A673 (cell line): ENCODE results near the gene PRR20G. TPM values are rescaled to one million over a fixed set of nuclear protein-coding genes. Genes with fewer than 3 reads are reported as not detected.

Experiments used
- BruUV-seq: library from RNA; stranded (reverse); fragments of 400-500 nt; replicated peaks from 2 replicates; lab custom pipeline; 2021; lab: Mats Ljungman, UMichigan
- CTCF ChIA-PET: fragments of 300-600 bp; sonication (Branson Sonifier 250); formaldehyde crosslinking; loops from one replicate; lab custom pipeline; 2022; ENCODE audit warnings: antibody characterized with exemption; lab: Charles Lee
- POLR2A ChIA-PET: fragments of 300-600 bp; sonication (Branson Sonifier 250); formaldehyde crosslinking; loops from one replicate; lab custom pipeline; 2022; ENCODE audit warnings: antibody characterized with exemption; ENCODE audit not compliant: low non-redundant PET; lab: Charles Lee
- DNase-seq: peaks from one replicate; pipeline ENCODE4 v3.0.0-alpha.2; 2015; ENCODE audit warnings: low spot score
- H3K27ac ChIP-seq: fragments of 200-600 bp; sonication (generic); 2 replicates; pipeline ENCODE4 v1.5.1; 2016; ENCODE audit warnings: mixed run types, low read depth, mild to moderate bottlenecking, mixed read lengths, antibody characterized with exemption, low read length; ENCODE audit not compliant: poor library complexity, severe bottlenecking
- H3K27me3 ChIP-seq: fragments of 200-600 bp; sonication (generic); replicated peaks from 2 replicates; pipeline ENCODE4 v1.6.1; 2017; ENCODE audit warnings: mixed run types, low read depth, mild to moderate bottlenecking, mixed read lengths, antibody characterized with exemption, low read length; ENCODE audit not compliant: insufficient read depth, poor library complexity
- H3K36me3 ChIP-seq: fragments of 200-600 bp; sonication (generic); 2 replicates; pipeline ENCODE4 v1.6.1; 2016; ENCODE audit warnings: mixed run types, mild to moderate bottlenecking, mixed read lengths, antibody characterized with exemption, low read length; ENCODE audit not compliant: insufficient read depth, poor library complexity, severe bottlenecking
- H3K4me1 ChIP-seq: fragments of 200-600 bp; sonication (generic); 2 replicates; pipeline ENCODE4 v1.6.1; 2017; ENCODE audit warnings: mixed run types, mild to moderate bottlenecking, mixed read lengths, antibody characterized with exemption, low read length; ENCODE audit not compliant: insufficient read depth, poor library complexity, severe bottlenecking
- H3K4me3 ChIP-seq: fragments of 200-600 bp; sonication (generic); 2 replicates; pipeline ENCODE4 v1.5.1; 2016; ENCODE audit warnings: low read depth, mixed run types, mild to moderate bottlenecking, mixed read lengths, low read length; ENCODE audit not compliant: poor library complexity, severe bottlenecking
- H3K9me3 ChIP-seq: fragments of 200-600 bp; sonication (generic); 2 replicates; pipeline ENCODE4 v1.6.1; 2016; ENCODE audit warnings: mixed run types, low read depth, mild to moderate bottlenecking, mixed read lengths, antibody characterized with exemption, low read length; ENCODE audit not compliant: poor library complexity, severe bottlenecking
- EZH2 ChIP-seq: fragments of 200-600 bp; sonication (generic); IDR thresholded peaks from 2 replicates; pipeline ENCODE4 v1.6.1; 2017; ENCODE audit warnings: borderline replicate concordance, low read depth, mild to moderate bottlenecking, mixed read lengths, antibody characterized with exemption, low read length; ENCODE audit not compliant: poor library complexity, severe bottlenecking
- intact Hi-C: fragments of 100-400 bp; cut with micrococcal nuclease; formaldehyde crosslinking; loops from one replicate; pipeline ENCODE4 v1.10.0; 2022; ENCODE audit not compliant: unreplicated experiment
- total RNA-seq: library from RNA; stranded (reverse); gene quantifications from 2 replicates; pipeline ENCODE4 v1.2.3, GENCODE V29; 2021
- TF ChIP-seq, protein P1 (sequence below): fragments of 300-800, 200-600 bp; sonication (generic); conservative IDR thresholded peaks from 2 replicates; pipeline ENCODE4 v1.5.1; 2017; ENCODE audit warnings: low read depth, mild to moderate bottlenecking, antibody characterized with exemption, low read length, moderate library complexity, mixed read lengths

Gene PRR20G
- total RNA-seq, 1 experiment from 2014 or later, result not detected

GRCh38 chr3:127257351-127257750, 30.5 kb downstream of the PRR20G start:
- BruUV-seq, result no TSS peak
- no peak overlapping the region for H3K4me3 ChIP-seq
- TF ChIP-seq, protein P1, sequence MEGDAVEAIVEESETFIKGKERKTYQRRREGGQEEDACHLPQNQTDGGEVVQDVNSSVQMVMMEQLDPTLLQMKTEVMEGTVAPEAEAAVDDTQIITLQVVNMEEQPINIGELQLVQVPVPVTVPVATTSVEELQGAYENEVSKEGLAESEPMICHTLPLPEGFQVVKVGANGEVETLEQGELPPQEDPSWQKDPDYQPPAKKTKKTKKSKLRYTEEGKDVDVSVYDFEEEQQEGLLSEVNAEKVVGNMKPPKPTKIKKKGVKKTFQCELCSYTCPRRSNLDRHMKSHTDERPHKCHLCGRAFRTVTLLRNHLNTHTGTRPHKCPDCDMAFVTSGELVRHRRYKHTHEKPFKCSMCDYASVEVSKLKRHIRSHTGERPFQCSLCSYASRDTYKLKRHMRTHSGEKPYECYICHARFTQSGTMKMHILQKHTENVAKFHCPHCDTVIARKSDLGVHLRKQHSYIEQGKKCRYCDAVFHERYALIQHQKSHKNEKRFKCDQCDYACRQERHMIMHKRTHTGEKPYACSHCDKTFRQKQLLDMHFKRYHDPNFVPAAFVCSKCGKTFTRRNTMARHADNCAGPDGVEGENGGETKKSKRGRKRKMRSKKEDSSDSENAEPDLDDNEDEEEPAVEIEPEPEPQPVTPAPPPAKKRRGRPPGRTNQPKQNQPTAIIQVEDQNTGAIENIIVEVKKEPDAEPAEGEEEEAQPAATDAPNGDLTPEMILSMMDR, result no peak
- TF ChIP-seq EZH2, result no peak
- DNase-seq, result no peak
- H3K4me1 ChIP-seq, result no peaks in the 10 kb centered on the region
- intact Hi-C loops, result no loop called here
- no peaks in the 10 kb centered on the region for H3K27me3 ChIP-seq
- POLR2A ChIA-PET, result no interaction called here
- H3K9me3 ChIP-seq, result no peaks in the 10 kb centered on the region
- CTCF ChIA-PET, result no interaction called here
- no peak overlapping the region for H3K27ac ChIP-seq
- no peaks in the 10 kb centered on the region for H3K36me3 ChIP-seq

DNA sequence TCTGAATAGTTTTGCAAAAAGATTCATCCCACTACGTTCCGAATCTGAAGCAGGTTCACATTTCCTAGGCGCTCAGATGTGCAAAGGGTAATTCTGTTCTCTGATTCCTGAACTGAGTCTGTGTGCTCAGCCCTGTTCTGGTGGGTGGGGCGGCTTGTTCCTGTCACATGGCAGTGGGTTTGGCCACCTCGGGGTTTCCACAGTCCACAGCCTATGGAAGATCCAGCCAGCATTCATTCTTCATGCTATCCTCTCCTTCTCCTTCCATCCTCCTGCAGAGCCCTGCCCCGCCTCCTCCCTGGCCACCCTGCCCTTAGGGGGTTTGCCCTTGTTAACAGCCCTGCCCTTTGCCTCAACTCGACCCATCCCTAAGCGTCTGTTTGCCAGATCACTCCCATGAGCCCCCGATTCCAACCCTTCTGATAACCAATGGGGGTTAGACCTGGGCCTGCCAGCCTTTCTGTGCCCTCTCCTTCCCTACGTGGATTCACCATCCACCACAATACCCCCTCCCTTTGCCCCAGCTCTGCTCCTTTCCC, 31.0 kb downstream of the PRR20G start:
- Histone ChIP-seq H3K27me3 (no peaks in the 10 kb centered on the region), H3K4me1 (no peaks in the 10 kb centered on the region), H3K36me3 (no peaks in the 10 kb centered on the region), H3K4me3 (no peak overlapping the region), H3K27ac (no peak overlapping the region), H3K9me3 (no peaks in the 10 kb centered on the region)
- no TSS peak for BruUV-seq
- CTCF ChIA-PET, result interaction anchor here (0.7 kb wide), 1 partner anchor 275 kb away, joined by 3 read pairs; no protein-coding TSS in a partner anchor
- DNase-seq, result no peak
- TF ChIP-seq, protein P1, result no peak
- TF ChIP-seq EZH2, result no peak
- intact Hi-C loops, result no loop called here
- POLR2A ChIA-PET, result no interaction called here

- no peak for TF ChIP-seq EZH2
- TF ChIP-seq, protein P1, result no peak
- Histone ChIP-seq H3K9me3 (no peaks in the 10 kb centered on the region), H3K4me1 (no peaks in the 10 kb centered on the region), H3K36me3 (no peaks in the 10 kb centered on the region), H3K27me3 (no peaks in the 10 kb centered on the region), H3K27ac (no peak overlapping the region), H3K4me3 (no peak overlapping the region)
- no peak for DNase-seq
- no TSS peak for BruUV-seq
- intact Hi-C loops, result no loop called here
- ChIA-PET CTCF (interaction anchor here (0.7 kb wide), 1 partner anchor 275 kb away, joined by 3 read pairs; no protein-coding TSS in a partner anchor), POLR2A (no interaction called here)
Measured at GRCh38 chr3:127256138-127256537, 31.7 kb downstream of the PRR20G start.
